Stimulated activated CD8-positive, alpha-beta memory T cell treated with anti-CD3 and anti-CD28 coated beads, Interleukin-7, amount 100 ng/mL, for 48 hours (primary cell): ENCODE measurements around the gene SAXO2.
"Not testable (repeated sequence)": the region's sequence is repeated elsewhere in the genome, so short reads cannot be mapped to it uniquely, and the experiment has no call there.

Source experiments
- DNase-seq, 2 donors: peaks; one replicate each; pipeline ENCODE4 v3.0.0-alpha.2; 2020; ENCODE audit warnings: low read depth in 1 of 2; ENCODE audit errors: extremely low read depth in 1 of 2

The SAXO2 gene

DNA sequence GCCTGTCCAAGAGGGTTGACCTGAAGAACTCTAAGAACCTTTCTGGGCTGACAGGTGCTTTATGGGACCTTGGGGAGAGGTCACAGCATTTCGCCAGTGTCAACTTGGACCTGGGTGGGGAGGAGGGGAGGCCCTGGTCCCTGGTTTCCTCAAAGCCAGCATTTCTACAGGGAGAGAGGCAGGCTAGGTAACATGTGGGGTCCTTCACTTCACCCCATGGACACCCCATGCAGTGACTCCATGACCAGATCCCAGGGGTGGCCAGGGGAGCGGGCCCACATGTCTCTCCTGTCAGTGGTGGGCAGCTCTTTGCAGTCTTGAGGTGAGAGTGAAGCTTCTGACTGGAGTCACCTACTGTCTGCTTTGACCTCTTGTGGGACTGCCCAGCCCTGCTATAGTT is 50.8 kb downstream of the SAXO2 start:
- no peak for DNase-seq

DNA sequence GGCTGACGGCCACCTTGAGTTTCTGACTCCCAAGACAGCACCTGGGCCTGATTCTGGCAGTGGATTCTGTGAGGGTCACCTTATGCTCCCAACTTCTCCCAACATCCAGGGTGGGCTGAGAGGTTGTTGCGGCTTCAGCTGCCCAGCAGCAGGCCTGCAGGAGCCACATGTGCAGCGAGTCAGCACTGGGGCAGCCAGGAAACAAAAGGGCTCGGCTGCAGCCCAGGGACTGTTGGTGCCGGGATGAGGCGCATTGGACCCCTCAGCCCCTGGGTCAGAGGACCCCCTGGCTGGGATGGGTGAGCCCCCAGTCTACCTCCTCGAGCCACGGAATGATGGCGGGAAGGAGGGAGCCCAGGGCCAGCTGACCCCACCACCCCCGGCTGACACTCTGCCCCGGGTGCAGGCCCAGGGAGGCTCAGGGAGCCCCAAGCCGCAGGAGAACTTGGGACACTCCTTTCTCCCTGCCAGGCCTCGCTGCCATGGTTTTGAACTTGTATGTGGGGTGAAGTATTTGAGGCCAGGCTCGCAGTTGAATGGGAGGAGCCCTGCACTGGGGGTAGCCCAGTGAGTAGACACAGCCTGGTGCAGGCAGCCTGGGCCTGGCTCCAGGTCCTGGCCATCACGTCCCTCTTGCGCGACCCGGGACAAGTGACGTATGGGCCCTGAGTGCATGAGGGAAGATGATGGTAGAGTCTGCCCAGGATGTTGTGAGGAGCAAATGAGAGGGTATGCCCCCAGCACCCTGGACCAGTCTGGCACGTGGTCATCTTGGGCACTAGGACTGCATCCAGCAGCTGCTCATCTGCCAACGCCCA is 51.5 kb downstream of the SAXO2 start:
- DNase-seq: not testable (repeated sequence)

DNA sequence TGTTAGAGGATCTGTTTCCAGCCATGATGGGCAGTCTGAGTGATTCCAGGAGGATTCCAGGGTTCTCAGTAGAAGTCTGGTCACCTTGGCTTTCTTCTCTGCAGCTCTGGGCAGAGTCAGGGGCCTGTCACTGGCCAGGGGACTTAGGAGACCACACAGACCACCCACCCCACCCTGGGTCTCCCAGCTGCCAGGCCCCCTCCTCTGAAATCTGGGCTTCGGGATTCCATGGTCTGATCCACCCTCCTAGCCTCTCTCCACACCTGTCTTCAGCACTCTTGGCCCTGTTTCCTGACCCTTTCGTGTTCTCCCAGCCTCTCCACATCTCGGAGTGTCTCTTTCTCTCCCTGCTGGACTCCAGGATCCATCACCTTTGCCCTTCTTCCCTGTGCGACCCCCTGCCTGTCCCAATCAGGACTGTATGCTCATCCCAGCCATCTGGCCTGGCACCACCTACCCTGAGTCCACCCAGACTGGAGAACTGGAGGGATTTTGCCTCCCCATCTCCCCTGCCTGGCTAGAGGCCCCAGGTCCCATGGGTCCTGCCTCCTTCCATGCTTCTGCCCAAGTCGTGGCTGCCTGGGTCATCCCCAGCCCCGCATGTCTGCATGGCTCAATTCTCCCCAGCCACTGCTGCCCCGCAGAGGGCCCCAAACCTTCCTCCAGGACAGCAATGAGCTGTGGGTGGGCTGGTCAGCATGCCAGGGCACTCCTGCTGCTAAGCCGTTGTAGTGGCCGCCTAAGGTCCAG is 52.3 kb downstream of the SAXO2 start:
- no peak for DNase-seq

DNA sequence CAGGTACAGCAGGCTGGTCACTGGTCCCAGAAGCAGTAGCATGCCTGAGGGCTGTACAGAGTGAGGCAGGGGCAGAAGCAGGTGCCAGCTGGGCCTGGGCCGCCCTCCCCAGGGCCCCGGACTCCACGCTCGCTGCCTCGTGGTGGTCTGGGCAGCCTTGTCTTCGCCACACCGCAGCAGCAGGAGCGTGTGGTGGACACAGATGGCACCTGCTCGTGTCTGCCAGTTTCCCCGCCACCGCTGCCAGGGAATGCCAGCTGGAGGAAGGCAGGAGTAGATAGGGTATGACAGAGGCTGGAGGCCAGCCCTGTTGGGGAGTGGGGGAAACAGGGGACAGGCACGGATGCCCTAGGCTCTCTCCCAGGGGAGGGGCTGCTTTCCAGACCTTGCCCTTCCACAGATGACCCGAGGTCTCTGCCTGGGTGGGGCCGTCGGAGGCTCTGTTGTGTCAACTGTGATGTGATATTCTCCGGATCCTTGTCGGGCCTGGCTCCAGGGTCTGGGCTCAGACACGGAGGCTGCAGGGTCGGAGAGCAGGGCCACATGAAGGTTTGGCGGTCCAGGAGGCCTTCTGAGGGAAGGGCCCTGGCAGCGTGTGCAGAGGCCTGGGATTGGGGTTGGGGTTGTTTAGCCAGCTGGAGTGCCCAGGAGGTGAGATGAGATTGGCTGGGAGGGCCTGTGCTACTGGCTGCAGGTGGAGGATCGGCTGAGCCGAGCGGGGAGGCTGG is 53.1 kb downstream of the SAXO2 start:
- DNase-seq: no peak

DNA sequence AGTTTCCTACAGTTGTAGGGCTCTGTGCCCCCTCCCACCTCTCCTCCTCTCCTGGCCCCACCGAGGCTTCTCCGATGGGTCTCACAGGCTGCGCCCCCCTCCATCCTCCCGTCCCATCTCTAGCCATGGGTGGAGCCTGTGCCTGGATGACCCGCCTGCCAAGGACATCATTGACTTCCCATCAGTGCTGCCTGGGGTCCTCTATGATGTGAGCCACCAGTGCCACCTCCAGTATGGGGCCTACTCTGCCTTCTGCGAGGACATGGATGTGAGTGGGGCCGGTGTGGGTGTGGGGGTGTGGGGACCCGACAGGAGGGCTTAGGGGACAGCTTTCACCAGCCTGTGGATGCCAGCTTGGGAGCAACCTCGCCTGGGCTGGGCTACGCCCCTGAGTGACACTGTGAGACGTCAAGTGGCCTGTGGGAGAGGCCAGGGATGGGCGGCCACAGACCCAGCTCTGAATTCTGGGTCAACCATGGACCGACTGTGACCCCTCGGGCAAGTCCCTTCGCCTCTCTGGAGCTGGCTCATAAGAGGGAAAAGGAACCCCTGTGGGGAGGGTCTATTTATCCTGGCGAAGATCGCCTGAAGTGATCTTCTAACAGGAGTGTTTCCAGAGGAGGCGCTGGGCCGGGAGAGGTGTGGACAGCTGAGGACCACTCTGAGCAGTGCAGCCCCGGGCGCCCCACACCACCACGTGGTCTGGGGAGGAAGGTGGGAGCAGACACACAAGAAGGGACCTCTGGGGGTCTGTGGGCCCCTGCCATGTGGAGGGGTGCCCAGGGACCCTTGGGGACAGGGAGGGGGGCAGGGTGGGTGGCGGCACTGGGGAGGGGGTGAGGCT is 53.9 kb downstream of the SAXO2 start:
- not testable (repeated sequence) for DNase-seq

DNA sequence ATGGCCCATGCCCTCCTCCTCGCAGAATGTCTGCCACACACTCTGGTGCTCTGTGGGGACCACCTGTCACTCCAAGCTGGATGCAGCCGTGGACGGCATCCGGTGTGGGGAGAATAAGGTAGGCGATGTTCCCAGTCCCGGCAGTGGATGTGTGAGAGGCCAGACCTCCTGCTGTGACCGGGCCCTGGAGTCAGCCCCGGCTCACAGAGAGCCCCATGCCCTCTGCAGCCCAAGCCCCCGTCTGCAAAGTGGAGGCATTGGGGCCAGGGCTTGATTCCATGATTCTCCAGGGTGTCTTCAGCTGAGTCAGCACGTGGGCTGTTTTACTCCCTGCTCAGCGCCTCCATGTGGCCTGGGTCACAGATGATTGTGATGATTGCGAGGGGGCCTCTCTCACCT is 54.5 kb downstream of the SAXO2 start:
- no peak for DNase-seq

DNA sequence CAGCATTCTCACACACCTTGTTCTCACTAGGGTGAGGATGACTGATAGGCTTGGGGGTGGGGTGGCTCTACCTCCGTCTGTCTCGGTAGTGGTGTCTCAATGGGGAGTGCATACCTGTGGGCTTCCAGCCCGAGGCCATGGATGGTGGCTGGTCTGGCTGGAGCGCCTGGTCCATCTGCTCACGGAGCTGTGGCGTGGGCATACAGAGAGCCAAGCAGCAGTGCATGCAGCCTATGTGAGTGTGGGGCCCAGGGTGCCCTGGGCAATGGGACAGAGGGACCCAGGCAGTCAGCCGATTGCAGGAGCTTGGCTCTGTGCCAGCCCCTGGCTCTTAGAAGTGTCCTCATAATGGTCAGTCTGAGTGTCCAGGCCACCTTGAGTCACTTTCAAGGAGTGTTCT is 54.9 kb downstream of the SAXO2 start:
- DNase-seq: not testable (repeated sequence)

DNA sequence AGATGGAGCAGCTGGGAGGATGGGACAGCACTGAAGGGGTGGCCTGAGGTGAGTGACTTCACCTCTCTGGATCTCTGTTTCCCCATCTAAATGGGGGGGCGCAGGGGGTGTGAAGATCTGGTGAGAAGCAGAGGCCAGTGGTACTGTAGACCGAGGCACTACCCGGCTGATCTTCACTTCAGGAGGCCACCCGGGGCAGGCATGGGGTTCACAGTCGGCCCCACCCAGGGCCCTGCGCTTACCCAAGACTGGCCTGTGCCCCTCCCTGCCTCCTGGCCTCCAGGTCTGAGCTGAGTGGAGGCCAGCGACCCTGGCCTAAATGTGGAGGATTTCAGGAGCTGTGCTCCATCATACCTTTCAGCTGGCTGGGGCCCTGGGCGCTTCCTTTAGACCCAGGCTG is 55.7 kb downstream of the SAXO2 start:
- DNase-seq: not testable (repeated sequence)

DNA sequence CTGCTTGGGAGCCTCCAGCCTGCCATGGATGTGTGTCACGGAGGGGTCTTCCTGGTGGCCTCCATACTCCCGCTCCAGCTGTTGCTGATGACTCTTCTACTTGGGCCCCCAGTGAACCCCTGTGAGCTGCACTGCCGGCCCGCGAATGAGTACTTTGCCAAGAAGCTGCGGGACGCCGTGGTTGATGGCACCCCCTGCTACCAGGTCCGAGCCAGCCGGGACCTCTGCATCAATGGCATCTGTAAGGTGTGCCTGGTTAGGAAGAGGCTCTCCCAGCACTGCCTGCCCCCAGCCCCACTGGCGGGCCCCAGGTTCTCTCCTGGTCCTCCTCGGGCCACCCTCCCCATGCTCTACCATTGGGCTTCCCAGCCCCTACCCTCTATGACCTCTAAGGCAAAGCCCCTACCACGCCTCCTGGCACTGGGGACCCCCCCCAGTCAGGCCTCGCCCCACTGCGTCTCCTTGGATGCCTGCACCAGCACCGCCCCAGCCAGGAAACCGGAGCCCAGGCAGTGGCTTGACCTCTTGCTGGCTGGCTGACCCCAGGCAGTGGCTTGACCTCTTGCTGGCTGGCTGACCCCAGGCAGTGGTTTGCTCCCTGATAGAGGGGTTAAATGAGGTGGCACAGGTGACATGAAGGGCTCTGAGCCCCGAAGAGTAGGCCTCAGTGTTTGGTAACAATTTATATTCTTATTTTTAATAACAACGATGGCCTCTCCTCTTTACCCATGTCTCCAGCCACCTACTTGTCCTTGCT is 57.1 kb downstream of the SAXO2 start:
- DNase-seq: not testable (repeated sequence)

DNA sequence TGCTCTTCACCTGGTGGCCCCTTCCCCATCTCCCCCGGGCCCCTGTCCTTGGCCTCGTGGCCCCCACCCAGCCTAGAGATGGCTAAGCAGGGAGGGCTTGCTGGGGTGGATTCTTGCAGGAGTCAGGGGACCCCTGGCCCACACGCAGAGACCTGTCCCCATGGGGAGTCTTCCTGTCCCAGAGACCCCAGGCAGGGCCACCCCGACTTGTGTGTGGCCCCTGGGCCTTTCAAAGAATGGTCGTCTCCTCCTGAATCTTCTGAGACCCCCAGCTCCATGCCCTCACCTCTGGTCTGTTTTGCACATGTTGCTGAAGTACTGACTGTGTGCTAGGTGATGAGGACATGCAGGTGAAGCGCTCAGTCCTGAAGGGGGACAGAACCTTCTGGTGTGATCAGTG is 58.2 kb downstream of the SAXO2 start:
- DNase-seq: not testable (repeated sequence)

DNA sequence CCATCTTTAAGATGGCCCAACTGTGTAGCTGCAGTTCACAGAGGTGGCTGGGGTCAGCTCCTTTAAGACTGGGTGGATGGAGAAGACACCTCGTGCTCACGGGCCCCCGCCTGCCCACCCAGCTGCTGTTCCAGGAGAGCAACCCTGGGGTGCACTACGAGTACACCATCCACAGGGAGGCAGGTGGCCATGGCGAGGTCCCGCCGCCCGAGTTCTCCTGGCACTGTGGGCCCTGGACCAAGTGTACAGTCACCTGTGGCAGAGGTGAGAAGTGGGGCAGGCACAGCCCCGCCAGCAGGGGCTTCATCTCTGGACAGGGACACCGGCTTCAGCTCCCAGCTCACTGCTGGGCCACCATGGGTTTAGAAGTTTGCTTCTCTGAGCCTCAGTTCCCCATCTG is 59.9 kb downstream of the SAXO2 start:
- not testable (repeated sequence) for DNase-seq

DNA sequence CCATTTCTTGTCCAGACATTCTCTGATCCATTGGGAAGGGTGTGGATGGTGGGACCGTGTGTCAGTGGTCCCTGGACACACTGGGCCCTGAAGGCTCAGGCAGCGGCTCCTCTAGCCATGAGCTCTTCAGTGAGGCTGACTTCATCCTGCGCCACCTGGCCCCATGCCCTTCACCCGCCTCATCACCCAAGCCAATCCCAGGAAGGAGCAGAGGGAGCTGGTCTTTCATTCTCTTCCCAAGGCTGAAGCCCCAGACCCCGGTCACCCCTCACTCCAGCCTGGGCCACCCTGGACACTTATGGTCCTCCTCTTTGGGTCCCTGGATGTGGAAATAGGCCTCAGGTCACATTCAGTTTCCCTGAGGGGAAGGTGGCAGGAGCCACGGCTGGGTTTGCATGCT is 62.2 kb downstream of the SAXO2 start:
- DNase-seq: not testable (repeated sequence)

DNA sequence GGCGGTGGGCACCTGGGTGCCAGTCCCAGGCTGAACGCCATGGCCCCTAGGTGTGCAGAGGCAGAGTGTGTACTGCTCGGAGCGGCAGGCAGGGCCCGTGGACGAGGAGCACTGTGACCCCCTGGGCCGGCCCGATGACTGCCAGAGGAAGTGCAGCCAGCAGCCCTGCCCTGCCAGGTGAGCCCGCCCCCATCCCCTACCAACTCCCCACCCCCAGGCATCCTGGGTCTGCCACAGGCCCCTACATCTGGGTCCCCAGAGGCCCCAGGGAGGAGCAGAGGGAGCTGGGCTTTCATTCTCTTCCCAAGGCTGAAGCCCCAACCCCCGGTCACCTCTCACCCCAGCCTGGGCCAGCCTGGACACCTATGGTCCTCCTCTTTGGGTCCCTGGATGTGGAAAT is 63.0 kb downstream of the SAXO2 start:
- not testable (repeated sequence) for DNase-seq

DNA sequence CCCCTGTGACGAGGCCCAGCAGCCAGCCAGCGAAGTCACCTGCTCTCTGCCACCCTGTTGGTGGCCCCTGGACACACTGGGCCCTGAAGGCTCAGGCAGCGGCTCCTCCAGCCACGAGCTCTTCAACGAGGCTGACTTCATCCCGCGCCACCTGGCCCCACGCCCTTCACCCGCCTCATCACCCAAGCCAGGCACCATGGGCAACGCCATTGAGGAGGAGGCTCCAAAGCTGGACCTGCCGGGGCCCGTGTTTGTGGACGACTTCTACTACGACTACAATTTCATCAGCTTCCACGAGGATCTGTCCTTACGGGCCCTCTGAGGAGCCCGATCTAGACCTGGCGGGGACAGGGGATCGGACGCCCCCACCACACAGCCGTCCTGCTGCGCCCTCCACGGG is 64.3 kb downstream of the SAXO2 start:
- DNase-seq: not testable (repeated sequence)

DNA sequence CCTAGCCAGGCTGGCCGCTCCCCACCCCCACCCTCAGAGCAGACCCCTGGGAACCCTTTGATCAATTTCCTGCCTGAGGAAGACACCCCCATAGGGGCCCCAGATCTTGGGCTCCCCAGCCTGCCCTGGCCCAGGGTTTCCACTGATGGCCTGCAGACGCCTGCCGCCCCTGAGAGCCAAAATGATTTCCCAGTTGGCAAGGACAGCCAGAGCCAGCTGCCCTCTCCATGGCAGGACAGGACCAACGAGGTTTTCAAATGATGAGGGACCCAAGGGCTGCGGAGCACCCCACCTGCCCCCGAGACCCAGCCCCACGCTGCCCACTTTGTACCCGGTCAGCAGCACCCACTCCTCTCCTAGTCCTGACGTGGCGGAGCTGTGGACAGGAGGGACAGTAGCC is 64.8 kb downstream of the SAXO2 start:
- not testable (repeated sequence) for DNase-seq

DNA sequence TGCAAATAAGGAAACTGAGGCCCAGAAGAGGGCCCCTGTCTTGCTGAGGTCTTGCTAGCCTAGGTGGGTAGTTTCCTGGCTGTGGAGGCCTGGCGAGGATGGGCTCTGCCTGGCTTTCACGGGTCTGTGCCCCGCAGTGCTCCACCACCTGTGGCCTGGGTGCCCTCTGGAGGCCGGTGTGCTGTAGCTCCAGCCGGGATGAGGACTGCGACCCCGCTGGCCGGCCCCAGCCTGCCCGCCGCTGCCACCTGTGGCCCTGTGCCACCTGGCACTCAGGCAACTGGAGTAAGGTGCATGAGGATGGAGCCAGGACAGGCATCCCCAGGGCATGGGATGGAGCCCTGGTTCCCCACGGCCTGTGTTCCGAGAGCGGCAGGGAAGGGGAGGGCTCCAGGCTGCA is 66.4 kb downstream of the SAXO2 start:
- DNase-seq: not testable (repeated sequence)

DNA sequence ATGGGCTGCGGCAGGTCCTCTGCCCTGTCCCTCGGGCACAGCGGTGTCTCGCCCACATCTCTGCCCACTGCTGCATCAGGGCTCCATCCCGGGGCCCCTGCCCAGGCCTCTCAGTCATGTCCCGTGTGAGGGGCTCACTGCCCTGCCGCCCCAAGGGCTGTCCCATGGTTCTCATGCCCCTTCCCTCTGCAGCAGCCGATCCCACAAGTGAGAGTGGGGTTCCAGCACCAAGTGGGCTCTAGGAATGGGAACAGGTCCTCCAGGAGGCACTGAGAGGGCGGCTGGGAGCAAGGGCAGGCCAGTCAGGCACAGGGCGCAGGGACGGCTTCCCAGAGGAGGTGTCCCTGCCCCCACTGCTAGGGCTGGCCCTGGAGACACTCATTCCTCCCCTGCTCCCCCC is 68.3 kb downstream of the SAXO2 start:
- not testable (repeated sequence) for DNase-seq

DNA sequence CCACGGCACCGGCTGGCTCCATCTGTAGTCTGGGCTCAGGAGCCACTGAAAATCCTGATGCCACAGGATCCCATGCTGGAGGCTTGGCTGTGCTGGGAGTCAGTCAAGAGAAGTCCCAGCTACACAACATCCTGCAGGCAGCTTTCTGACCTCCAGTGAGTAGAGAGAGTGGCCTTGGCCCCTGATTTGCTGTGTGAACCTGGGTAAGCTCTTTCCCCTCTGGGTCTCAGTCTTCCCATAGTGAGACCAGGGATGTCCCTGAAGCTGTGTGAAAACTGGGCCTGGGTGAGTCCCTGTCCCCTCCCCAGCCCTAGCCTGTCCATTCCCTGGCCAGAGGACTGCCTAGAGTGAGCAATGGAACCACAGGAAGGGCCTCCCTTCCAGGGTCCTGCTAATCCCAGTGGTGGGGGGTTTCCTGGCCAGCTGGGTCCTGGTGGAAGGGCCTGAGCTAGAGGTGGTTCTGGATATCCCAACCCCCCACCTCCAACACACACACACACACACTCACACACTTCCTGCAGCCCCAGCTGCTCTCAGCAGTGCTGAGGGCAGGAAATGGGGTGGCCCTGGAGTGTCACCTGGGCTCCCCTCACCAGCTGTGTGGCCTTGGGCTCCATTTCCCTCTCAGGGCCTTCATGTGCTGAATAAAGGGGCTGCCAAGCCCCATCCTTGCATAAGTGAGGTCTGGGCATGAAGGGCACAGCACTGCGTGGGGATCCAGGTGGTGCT is 69.1 kb downstream of the SAXO2 start:
- DNase-seq: not testable (repeated sequence)
